Left kidney (tissue), 8 donors: Measurements from ENCODE around the gene GCFC2. TPM values are rescaled to one million over a fixed set of nuclear protein-coding genes. Genes with fewer than 3 reads are reported as not detected.
"Not testable (repeated sequence)": the region's sequence is repeated elsewhere in the genome, so short reads cannot be mapped to it uniquely, and the experiment has no call there.

ENCODE experiments used
- DNase-seq: peaks from one replicate; pipeline ENCODE4 v3.0.0-alpha.2; 2013
- long read RNA-seq, 8 donors: transcript quantifications; one replicate each; lab custom pipeline, GENCODE V29; 2026
- polyA plus RNA-seq: library from polyadenylated mRNA; unstranded; fragments of 120-200 nt; gene quantifications from one replicate; pipeline ENCODE4 v1.2.1, GENCODE V29; 2013; ENCODE audit not compliant: insufficient read length

Gene GCFC2
- 60.7 TPM for polyA plus RNA-seq
- long read RNA-seq, donor 1, partial matches to known transcripts = 0 of 2 reads
- long read RNA-seq, donor 1, other reads (novel, unspliced or antisense) = 0 of 2 reads
- long read RNA-seq, donor 2, full-length matches to known transcripts = 7 of 7 reads
- long read RNA-seq, donor 2, partial matches to known transcripts = 0 of 7 reads
- long read RNA-seq, donor 2, other reads (novel, unspliced or antisense) = 0 of 7 reads
- long read RNA-seq, donor 3, partial matches to known transcripts = 0 of 1 reads
- long read RNA-seq, donor 3, other reads (novel, unspliced or antisense) = 0 of 1 reads
- long read RNA-seq, donor 4 = 0 reads
- long read RNA-seq, donor 5, full-length matches to known transcripts = 6 of 6 reads
- long read RNA-seq, donor 5, partial matches to known transcripts = 0 of 6 reads
- long read RNA-seq, donor 5, other reads (novel, unspliced or antisense) = 0 of 6 reads
- long read RNA-seq, donor 6, full-length matches to known transcripts = 4 of 11 reads
- long read RNA-seq, donor 6, partial matches to known transcripts = 7 of 11 reads
- long read RNA-seq, donor 6, other reads (novel, unspliced or antisense) = 0 of 11 reads
- long read RNA-seq, donor 7, full-length matches to known transcripts = 4 of 4 reads
- long read RNA-seq, donor 7, partial matches to known transcripts = 0 of 4 reads
- long read RNA-seq, donor 7, other reads (novel, unspliced or antisense) = 0 of 4 reads
- long read RNA-seq, donor 8 = 0 reads

GRCh38 chr2:75710577-75711253 is at the start of gene GCFC2:
Gene GCFC2, minus strand, starts transcription at chr2:75710915. Its CDS starts 60 bp downstream, at chr2:75710855.
- peak; percentile 86 for DNase-seq

GRCh38 chr2:75752828-75753227 is 42.1 kb upstream of the GCFC2 start:
- no peak for DNase-seq

- DNase-seq = no peak
Observed at GRCh38 chr2:75751824-75752468, 41.2 kb upstream of the GCFC2 start.

- no peak for DNase-seq
Observed at GRCh38 chr2:75751360-75751759, 40.6 kb upstream of the GCFC2 start.

- no peak for DNase-seq
Observed at GRCh38 chr2:75737961-75738360, 27.2 kb upstream of the GCFC2 start.

GRCh38 chr2:75736276-75736675 is 25.6 kb upstream of the GCFC2 start:
- DNase-seq = no peak

GRCh38 chr2:75729861-75730260 is 19.1 kb upstream of the GCFC2 start:
- no peak for DNase-seq

GRCh38 chr2:75728614-75729419 is 18.1 kb upstream of the GCFC2 start:
- DNase-seq = no peak

- no peak for DNase-seq
Observed at GRCh38 chr2:75722687-75723086, 12.0 kb upstream of the GCFC2 start.

GRCh38 chr2:75720525-75720924 is 9.8 kb upstream of the GCFC2 start:
- no peak for DNase-seq

- DNase-seq = no peak
Observed at GRCh38 chr2:75719616-75720015, 8.9 kb upstream of the GCFC2 start.

GRCh38 chr2:75716406-75716805 is 5.7 kb upstream of the GCFC2 start:
- DNase-seq = no peak

GRCh38 chr2:75711590-75711989 is 875 bp upstream of the GCFC2 start:
- DNase-seq = not testable (repeated sequence)

GRCh38 chr2:75710220-75710576 is 517 bp downstream of the GCFC2 start:
- DNase-seq = no peak

GRCh38 chr2:75709297-75709696 is 1.4 kb downstream of the GCFC2 start:
- DNase-seq = no peak

GRCh38 chr2:75707901-75708300 is 2.8 kb downstream of the GCFC2 start:
- DNase-seq = no peak

- no peak for DNase-seq
Observed at GRCh38 chr2:75705921-75706320, 4.8 kb downstream of the GCFC2 start.

GRCh38 chr2:75703589-75704287 is 7.0 kb downstream of the GCFC2 start:
- no peak for DNase-seq

- DNase-seq = no peak
Observed at GRCh38 chr2:75702593-75702992, 8.1 kb downstream of the GCFC2 start.

- no peak for DNase-seq
Observed at GRCh38 chr2:75698918-75699317, 11.8 kb downstream of the GCFC2 start.

- DNase-seq = no peak
Observed at GRCh38 chr2:75688196-75688595, 22.5 kb downstream of the GCFC2 start.
